Fibroblast of mammary gland (primary cell): ENCODE data around the gene NCBP2L.
A peak's percentile ranks its signal among the peaks of the same experiment; 100 is the strongest.

Experiments used
- DNase-seq: peaks from one replicate; pipeline ENCODE4 v3.0.0-alpha.2; 2010; ENCODE audit warnings: low read depth
- H3K4me3 ChIP-seq: 2 replicates; pipeline ENCODE4 v1.5.1; 2011; ENCODE audit warnings: low read depth, mild to moderate bottlenecking, low read length, moderate library complexity; ENCODE audit not compliant: control insufficient read depth
- TF ChIP-seq, protein P1 (sequence below): conservative IDR thresholded peaks from 2 replicates; pipeline ENCODE4 v1.5.1; 2011; ENCODE audit warnings: low read depth, low read length, inconsistent platforms; ENCODE audit not compliant: control insufficient read depth, insufficient read depth

NCBP2L gene

DNA sequence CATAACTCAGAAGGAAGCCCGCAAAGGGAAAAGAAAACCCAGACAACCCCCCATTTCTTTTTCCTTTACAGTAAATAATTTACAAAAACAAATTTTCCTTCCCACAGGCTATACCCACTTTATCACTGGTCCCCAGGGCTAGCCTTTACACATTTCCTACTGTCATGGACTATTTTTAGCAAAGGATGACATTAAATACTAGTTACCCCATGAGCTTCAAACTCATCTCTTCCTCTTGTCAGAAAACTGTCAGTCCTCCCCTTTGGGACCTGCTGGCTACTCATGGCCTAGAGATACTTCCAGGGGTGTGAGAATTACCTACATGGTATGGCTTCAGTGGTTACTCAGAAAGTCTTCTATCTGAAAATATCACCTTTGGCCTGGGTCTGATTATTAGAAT is 13.9 kb upstream of the NCBP2L start:
- TF ChIP-seq, protein P1, sequence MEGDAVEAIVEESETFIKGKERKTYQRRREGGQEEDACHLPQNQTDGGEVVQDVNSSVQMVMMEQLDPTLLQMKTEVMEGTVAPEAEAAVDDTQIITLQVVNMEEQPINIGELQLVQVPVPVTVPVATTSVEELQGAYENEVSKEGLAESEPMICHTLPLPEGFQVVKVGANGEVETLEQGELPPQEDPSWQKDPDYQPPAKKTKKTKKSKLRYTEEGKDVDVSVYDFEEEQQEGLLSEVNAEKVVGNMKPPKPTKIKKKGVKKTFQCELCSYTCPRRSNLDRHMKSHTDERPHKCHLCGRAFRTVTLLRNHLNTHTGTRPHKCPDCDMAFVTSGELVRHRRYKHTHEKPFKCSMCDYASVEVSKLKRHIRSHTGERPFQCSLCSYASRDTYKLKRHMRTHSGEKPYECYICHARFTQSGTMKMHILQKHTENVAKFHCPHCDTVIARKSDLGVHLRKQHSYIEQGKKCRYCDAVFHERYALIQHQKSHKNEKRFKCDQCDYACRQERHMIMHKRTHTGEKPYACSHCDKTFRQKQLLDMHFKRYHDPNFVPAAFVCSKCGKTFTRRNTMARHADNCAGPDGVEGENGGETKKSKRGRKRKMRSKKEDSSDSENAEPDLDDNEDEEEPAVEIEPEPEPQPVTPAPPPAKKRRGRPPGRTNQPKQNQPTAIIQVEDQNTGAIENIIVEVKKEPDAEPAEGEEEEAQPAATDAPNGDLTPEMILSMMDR = no peak
- no peak for DNase-seq
- H3K4me3 ChIP-seq = no peak overlapping the region

DNA sequence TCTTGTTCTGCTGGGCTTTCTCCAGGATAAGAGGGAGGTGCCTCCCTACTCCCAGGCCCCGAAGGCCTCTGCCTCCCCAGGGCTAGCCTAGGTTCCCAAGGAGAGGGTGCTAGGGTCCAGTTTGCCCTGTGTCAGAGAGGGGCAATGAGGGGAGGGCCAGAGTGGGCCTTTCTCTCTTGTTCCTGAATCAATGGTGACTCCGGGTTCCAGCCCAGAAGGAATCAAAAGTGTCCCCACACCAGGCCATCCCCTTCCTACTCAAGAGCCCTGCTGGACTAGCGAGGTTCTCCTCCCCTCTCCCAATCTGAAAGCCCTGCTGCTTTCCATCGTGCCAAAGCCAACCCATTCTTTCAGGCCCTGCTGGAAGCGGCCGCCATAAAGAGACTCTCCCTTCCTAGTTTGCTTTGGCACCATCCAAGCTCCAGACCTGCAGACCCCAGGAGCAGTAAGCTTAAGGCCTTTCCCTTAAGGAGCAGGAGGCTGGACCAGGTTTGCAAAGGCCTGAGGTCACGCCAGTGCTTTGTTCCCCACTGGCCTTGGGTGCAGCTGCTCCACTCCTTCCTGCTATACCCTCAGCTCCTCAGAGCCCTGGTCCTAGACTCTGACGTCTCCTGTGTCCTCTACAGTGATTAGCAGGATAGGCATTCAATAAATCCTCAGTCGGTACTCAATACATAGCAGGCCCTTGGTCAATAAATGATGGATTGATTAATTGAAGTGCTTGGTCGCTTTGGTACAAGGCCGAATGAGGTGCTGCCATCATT is 12.5 kb upstream of the NCBP2L start:
- no peak overlapping the region for H3K4me3 ChIP-seq
- TF ChIP-seq, protein P1 = no peak
- no peak for DNase-seq

DNA sequence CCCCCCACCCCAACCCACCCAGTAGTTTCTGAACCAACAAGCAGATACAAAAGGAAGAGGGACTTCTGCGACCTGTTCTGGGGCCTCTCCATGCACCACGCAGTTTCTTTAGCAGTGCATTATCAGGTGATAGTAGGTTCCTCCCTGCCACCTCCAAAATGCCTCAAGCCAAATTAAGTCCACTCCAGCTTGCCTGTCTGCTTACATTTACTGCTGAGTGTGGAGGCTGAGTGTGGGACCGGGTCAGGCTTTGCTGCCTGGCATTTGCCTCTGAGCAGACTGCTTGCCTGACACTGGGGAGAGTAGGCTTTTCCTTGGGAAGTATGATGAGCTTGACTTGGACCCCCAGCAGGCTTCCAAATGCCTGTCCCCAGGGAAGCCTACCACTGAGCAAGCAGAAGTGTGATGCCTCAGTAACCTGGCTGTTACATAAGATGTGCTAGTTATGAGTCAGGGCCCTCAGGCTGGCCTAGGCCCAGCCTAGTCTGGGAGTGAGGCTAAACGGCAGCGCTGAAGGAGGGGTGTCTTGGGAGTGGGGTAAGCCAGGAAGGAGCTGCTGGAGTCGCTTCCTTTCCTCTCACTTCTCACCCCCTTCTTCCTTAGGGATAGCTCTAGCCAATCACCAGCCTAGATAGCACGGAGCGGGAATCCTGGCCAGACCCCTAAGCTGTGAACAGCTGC is 10.9 kb upstream of the NCBP2L start:
- DNase-seq = peak; percentile 88
- H3K4me3 ChIP-seq = no peak overlapping the region
- TF ChIP-seq, protein P1 = no peak

DNA sequence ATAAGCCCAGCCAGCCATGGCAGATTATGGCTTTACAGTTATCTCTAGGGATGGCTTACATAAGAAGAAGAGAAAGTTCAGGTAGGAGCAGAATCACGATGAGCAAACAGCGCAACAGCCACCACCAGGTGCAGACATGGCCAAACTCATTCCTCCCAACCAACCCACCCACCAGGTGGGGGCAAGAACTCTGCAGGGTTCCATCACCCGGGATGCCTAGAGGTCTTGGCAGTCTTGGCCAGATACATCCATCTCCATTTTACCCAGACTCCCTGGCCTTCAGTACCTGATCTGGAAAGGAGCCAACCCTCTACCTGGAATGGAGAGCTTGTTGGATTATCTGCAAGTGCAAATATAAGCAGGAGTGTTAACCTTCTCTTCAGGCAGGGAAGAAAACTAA is 9.5 kb upstream of the NCBP2L start:
- TF ChIP-seq, protein P1 = no peak
- no peak overlapping the region for H3K4me3 ChIP-seq
- no peak for DNase-seq

DNA sequence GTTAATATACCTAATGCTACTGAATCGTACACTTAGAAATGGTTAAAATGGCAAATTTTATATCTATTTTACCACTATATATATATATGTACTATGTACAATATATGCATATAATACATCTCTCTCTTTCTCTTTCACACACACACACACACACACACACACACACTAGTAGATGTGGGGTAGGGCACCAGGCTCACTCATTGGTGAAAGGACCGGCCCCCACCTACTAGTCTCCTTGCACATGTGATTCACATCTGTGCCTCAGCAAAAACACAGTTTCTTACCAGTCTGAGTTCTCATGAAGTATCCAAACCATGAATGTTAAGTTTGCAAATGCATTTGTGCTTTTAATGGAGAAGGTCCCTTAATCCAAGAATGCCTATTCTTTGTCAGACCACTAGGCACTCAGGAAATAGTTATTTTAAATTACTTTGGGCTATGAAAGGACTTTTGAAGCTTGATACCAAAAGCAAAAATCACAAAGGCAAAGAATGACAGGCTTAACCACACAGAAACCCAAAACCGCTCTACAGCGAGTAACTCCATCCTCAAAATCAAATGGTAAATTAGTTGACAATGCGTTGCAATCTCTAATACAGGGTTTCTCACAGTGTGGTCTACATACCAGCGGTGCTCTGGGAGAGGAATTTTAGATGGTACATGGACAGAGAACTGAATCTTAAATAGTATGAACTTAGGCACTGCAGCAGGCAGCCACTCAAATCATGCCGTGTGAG is 7.8 kb upstream of the NCBP2L start:
- TF ChIP-seq, protein P1 = no peak
- no peak overlapping the region for H3K4me3 ChIP-seq
- no peak for DNase-seq

DNA sequence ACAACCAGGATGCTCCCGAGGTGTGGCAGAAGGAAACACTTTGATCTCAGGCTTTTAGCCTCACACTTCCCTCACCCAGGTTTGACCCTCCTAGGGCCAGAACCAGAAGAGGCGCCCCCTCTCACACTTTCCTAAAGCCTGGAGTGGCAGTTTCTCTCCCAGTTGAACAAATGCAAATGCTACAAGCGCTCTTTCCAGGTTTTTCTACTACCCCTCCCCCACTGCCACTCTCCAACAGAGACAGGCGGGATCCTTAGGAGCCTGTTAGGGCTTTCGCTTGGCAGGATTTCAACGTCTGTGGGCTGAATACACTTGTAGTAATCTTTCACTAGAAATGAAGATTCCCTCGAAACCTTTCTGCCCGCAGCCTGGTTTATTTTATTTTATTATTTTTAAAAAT is 4.3 kb upstream of the NCBP2L start:
- TF ChIP-seq, protein P1 = no peak
- no peak overlapping the region for H3K4me3 ChIP-seq
- DNase-seq = no peak
